OCI-LY7 (cell line): ENCODE measurements around the gene INHBE.

Experiments used
- CTCF ChIP-seq: fragments of 200-600 bp; sonication (generic); conservative IDR thresholded peaks from 2 replicates; pipeline ENCODE4 v1.5.1; 2014; ENCODE audit warnings: mild to moderate bottlenecking, antibody characterized with exemption, low read length, moderate library complexity, mixed read lengths
- EZH2phosphoT487 ChIP-seq: fragments of 200-600 bp; sonication (generic); IDR thresholded peaks from 2 replicates; pipeline ENCODE4 v1.6.1; 2018; ENCODE audit warnings: low read depth, borderline replicate concordance, mild to moderate bottlenecking, mixed run types, antibody characterized with exemption, low read length, moderate library complexity, mixed read lengths

- TF ChIP-seq CTCF (peak; percentile 65), EZH2phosphoT487 (no peak)
These were observed 36.5 kb downstream of the INHBE start for GRCh38 chr12:57491393-57492280.
